GM18505 (cell line): ENCODE data around the gene SLC22A5.

ENCODE experiments used
- ATAC-seq: cut with Tn5 transposase; IDR thresholded peaks from one replicate; pipeline ENCODE4 v1.9.1; 2021; ENCODE audit not compliant: unreplicated experiment
- POLR2A ChIP-seq: IDR thresholded peaks from 4 replicates; pipeline ENCODE4 v1.6.1; 2011; ENCODE audit warnings: borderline replicate concordance; ENCODE audit not compliant: insufficient read depth, insufficient read length; ENCODE audit errors: extremely low read depth

Gene SLC22A5

DNA sequence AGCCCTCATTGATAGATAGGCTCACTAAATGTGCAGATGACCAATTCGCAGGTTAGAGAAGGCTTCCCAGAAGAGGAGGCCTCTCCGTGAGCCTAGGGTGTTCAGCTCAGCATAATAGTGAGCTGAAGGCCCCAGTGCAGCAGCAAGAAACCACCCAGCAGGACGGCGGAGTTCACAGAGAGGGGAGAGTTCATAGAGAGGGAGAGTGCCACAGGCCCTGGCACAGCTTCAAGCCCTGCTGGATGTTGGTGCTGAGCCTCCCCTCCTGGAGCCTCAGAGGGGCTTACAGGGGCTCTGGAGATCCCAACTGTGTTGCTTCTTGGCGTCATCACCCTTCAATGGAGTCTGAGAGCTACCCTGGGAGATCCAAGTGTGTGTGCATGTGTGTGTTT is 2.1 kb downstream of the SLC22A5 start:
- TF ChIP-seq POLR2A, result no peak
- no peak for ATAC-seq

- ATAC-seq, result no peak
- TF ChIP-seq POLR2A, result no peak
Observed at GRCh38 chr5:132372127-132372526, 2.6 kb downstream of the SLC22A5 start.

DNA sequence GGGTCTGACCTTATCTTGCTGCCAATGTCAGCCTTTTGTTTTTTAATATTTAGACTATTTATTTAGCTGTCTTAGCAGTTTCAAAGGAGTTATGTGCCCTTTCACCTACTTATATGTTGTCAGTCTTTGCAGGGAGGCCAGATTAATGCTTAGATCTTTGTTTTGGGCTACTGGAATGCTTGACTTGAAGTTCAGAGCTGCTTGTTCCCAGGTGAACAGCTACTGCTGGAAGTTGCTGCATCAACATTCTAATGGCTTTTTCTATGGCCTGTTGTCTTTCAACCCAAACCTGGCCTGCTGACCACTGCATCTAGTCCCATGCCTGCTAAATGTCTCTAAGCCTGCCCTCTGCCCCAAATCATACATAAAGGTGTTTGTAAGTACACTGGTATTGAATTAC is 3.0 kb downstream of the SLC22A5 start:
- TF ChIP-seq POLR2A, result no peak
- ATAC-seq, result no peak

DNA sequence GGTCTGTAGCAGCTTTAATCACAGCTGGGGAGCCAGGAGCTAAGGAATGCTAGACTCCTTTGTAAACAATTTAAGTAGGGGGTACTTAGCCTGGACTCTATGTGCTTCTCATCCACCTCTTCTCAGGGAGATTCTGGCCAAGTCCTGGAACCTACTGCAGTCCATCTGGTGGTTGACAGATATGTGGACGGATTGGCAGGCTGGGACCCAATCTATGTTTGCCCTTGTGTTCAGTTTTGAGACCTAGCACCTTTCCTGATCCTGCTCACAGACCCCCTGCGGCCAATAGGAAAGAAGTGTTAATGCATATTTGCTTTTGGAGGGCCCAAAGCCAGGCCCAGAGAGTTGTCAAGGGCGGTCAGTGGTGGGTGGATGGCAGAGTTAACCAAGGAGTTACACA is 6.4 kb downstream of the SLC22A5 start:
- no peak for ATAC-seq
- no peak for TF ChIP-seq POLR2A

- TF ChIP-seq POLR2A, result no peak
Observed at GRCh38 chr5:132376694-132377641, 7.5 kb downstream of the SLC22A5 start.

GRCh38 chr5:132377738-132378137 is 8.2 kb downstream of the SLC22A5 start:
- no peak for TF ChIP-seq POLR2A
- no peak for ATAC-seq

More at GRCh38 chr5:132376694-132377641, 7.5 kb downstream of the SLC22A5 start:
- ATAC-seq, result no peak

- ATAC-seq, result no peak
- TF ChIP-seq POLR2A, result no peak
Observed at GRCh38 chr5:132378580-132378979, 9.1 kb downstream of the SLC22A5 start.

DNA sequence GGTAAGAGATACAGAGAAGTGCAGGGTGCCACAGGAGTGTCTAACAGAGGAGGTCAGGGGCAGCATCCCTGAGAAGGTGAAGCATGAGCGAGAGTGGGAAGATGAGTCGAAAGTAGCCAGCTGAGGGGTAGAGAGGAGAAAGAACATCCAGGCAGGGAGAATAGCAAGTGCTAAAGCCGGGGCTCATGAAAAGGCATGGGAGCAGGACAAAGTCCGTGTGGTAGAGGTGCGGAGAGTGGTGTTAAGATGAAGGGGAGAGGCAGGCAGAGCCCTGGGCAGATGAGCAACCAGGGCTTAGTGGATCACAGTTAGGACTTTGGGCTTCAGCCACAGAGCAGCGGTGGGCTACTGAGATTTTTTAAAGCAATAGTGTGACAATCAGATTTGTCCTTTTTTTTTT is 10.5 kb downstream of the SLC22A5 start:
- TF ChIP-seq POLR2A, result no peak
- no peak for ATAC-seq

- ATAC-seq, result no peak
Observed at GRCh38 chr5:132380741-132381140, 11.2 kb downstream of the SLC22A5 start.

GRCh38 chr5:132381614-132382013 is 12.1 kb downstream of the SLC22A5 start:
- no peak for ATAC-seq
- no peak for TF ChIP-seq POLR2A

More at GRCh38 chr5:132380741-132381140, 11.2 kb downstream of the SLC22A5 start:
- TF ChIP-seq POLR2A, result no peak

DNA sequence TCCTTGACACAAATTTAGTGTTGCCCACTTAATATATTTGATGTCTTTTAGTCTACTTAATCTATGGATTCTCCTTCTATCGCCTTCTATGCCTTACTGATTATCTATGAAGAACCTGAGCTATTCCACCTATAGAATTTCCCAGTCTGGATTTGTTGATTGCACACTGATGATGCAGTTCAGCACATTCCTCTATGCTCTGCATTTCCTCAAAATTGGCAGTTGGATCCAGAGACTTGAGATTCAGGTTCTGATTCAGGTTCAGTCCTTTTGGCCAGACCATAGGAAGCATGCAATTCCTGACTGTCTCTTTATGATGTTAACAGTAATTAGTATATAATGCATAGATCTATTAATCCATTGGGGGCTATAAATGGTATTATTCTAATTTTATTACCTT is 13.8 kb downstream of the SLC22A5 start:
- TF ChIP-seq POLR2A, result no peak
- no peak for ATAC-seq

- TF ChIP-seq POLR2A, result no peak
- ATAC-seq, result no peak
Observed at GRCh38 chr5:132383984-132384383, 14.5 kb downstream of the SLC22A5 start.

DNA sequence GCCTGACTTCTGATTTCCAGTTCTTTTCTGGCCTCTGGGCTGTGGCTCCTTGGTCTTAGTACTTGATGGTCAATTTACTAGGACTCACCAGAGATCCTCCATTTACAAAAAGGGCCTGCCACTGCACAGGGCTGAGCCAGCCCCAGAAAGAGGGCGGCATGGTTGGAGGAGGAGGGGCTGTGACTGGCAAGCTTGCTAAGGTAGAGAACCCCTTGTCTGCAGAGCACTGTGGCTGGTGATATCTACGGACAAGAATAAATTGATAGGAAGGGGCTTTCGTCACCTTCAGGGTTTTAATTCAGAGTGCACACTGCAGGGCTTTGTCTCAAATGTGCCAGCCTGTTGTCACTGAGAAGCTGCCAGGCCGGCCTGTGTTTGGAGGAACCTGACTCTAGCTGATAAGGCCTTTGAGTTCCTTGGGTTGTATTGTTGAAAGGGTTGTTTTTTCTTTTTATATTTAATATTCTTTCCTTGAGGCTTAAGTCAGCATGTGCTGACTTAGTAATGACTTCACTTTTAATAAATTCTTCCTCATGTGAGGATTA is 15.1 kb downstream of the SLC22A5 start:
- TF ChIP-seq POLR2A, result no peak
- ATAC-seq, result no peak
